HepG2 (cell line): ENCODE results near the gene MYO1E. TPM values are rescaled to one million over a fixed set of nuclear protein-coding genes. Genes with fewer than 3 reads are reported as not detected.
A peak's percentile ranks its signal among the peaks of the same experiment; 100 is the strongest.

Source experiments
- ATAC-seq: fragments of 200-7000 bp; cut with Tn5 transposase; 3 replicates; pipeline ENCODE4 v1.9.1; 2020; ENCODE audit warnings: mild to moderate bottlenecking, moderate library complexity
- BruUV-seq: library from RNA; stranded (reverse); fragments of 400-500 nt; replicated peaks from 2 replicates; lab custom pipeline; 2021; lab: Mats Ljungman, UMichigan
- CTCF ChIA-PET: fragments of 300-600 bp; formaldehyde crosslinking; extraction: SDS; loops from one replicate; lab custom pipeline; 2021; ENCODE audit warnings: low total read pairs, inconsistent platforms, low intra/inter-chr PET ratio; lab: Yijun Ruan, JAX
- POLR2A ChIA-PET: fragments of 350-600 bp; sonication (Branson Sonifier 250); formaldehyde crosslinking; loops from one replicate; lab custom pipeline; 2020; ENCODE audit warnings: antibody characterized with exemption, inconsistent platforms; lab: Yijun Ruan, JAX
- DNase-seq: peaks from one replicate; pipeline ENCODE4 v3.0.0-alpha.2; 2015; ENCODE audit warnings: low spot score
- FAIRE-seq: peaks from 3 replicates; lab custom pipeline; 2011; peaks lifted over from hg19 to GRCh38; lab: Jason Lieb, UNC
- H2AFZ ChIP-seq: one replicate; pipeline ENCODE4 v1.6.1; 2011; ENCODE audit warnings: low read length, inconsistent platforms
- H3K27ac ChIP-seq: fragments of 300-600 bp; 3 replicates; pipeline ENCODE4 v1.8.0; 2011; ENCODE audit warnings: mixed run types, mild to moderate bottlenecking, mixed read lengths, low read length, inconsistent platforms; ENCODE audit not compliant: insufficient read depth; ENCODE audit errors: extremely low read length
- H3K27me3 ChIP-seq, 2 experiments: fragments of 200-600 bp in 1 of 2; 2 replicates in 1 of 2; 3 replicates in 1 of 2; pipeline versions ENCODE4 v1.6.0 to v1.8.0; 2011; ENCODE audit warnings: low read length in 2 of 2, mild to moderate bottlenecking in 2 of 2, moderate library complexity in 2 of 2, inconsistent platforms in 1 of 2; ENCODE audit not compliant: insufficient read depth in 2 of 2, control insufficient read depth in 1 of 2
- H3K36me3 ChIP-seq, 2 experiments: fragments of 200-600 bp in 1 of 2; replicated peaks in 1 of 2; 2 replicates in 1 of 2; 3 replicates in 1 of 2; pipeline versions ENCODE4 v1.5.1 to v1.8.0; 2011; ENCODE audit warnings: low read length in 2 of 2, inconsistent platforms in 1 of 2; ENCODE audit not compliant: insufficient read depth in 2 of 2, control insufficient read depth in 1 of 2
- H3K4me1 ChIP-seq: 2 replicates; pipeline ENCODE4 v1.5.1; 2012; ENCODE audit warnings: low read length, inconsistent platforms; ENCODE audit not compliant: insufficient read depth
- H3K4me2 ChIP-seq: 2 replicates; pipeline ENCODE4 v1.6.0; 2011; ENCODE audit warnings: low read depth, low read length, inconsistent platforms
- H3K4me3 ChIP-seq, 3 experiments: fragments of 200-600 bp in 1 of 3; sonication (generic), shearing (Covaris generic) in 1 of 3; replicated peaks in 1 of 3; 2 replicates each; pipeline ENCODE4 v1.5.1; 2011 to 2016; ENCODE audit warnings: low read length in 3 of 3, inconsistent platforms in 2 of 3, low read depth in 2 of 3, mild to moderate bottlenecking in 2 of 3, control low read depth in 1 of 3, mixed read lengths in 1 of 3; ENCODE audit not compliant: insufficient read depth in 1 of 3
- H3K79me2 ChIP-seq: one replicate; pipeline ENCODE4 v1.6.1; 2011; ENCODE audit warnings: low read length, inconsistent platforms; ENCODE audit not compliant: insufficient read depth
- H3K9ac ChIP-seq: 2 replicates; pipeline ENCODE4 v1.6.0; 2011; ENCODE audit warnings: mild to moderate bottlenecking, low read depth, low read length, inconsistent platforms; ENCODE audit not compliant: insufficient read depth
- H3K9me3 ChIP-seq: 2 replicates; pipeline ENCODE4 v1.5.1; 2012; ENCODE audit warnings: mild to moderate bottlenecking, low read length
- H4K20me1 ChIP-seq: 2 replicates; pipeline ENCODE4 v1.6.0; 2011; ENCODE audit warnings: inconsistent platforms, mild to moderate bottlenecking, low read length, moderate library complexity; ENCODE audit not compliant: insufficient read depth
- AGO1 ChIP-seq: fragments of 200-400 bp; formaldehyde crosslinking; IDR thresholded peaks from 2 replicates; pipeline ENCODE4 v1.6.1; 2017; ENCODE audit warnings: mild to moderate bottlenecking, low read depth, low read length, moderate library complexity; ENCODE audit not compliant: poor library complexity, severe bottlenecking
- CENPT ChIP-seq: sonication (generic); formaldehyde crosslinking; IDR thresholded peaks from 2 replicates; pipeline ENCODE4 v1.8.0; 2022; ENCODE audit warnings: low read depth, mild to moderate bottlenecking, moderate library complexity, missing genetic modification reagents
- CREB1 ChIP-seq, 2 experiments: fragments of 450-650 bp in 1 of 2; IDR thresholded peaks; 2 replicates each; pipeline ENCODE4 v1.6.1; 2016 to 2017; ENCODE audit warnings: control low read depth in 1 of 2, mild to moderate bottlenecking in 1 of 2, missing compliant biosample characterization in 1 of 2, missing genetic modification characterization in 1 of 2
- GMEB1 ChIP-seq: sonication (generic); formaldehyde crosslinking; IDR thresholded peaks from 2 replicates; pipeline ENCODE4 v1.5.1; 2020; ENCODE audit warnings: missing genetic modification reagents, mild to moderate bottlenecking, borderline replicate concordance
- HMGXB3 ChIP-seq: sonication (generic); formaldehyde crosslinking; IDR thresholded peaks from 2 replicates; pipeline ENCODE4 v1.4.0; 2020; ENCODE audit warnings: missing genetic modification reagents, borderline replicate concordance
- PRPF4 ChIP-seq: fragments of 200-400 bp; formaldehyde crosslinking; IDR thresholded peaks from 2 replicates; pipeline ENCODE4 v1.6.1; 2016; ENCODE audit warnings: low read length, low read depth; ENCODE audit not compliant: poor library complexity, severe bottlenecking
- ZC3H4 ChIP-seq: sonication (generic); formaldehyde crosslinking; IDR thresholded peaks from 2 replicates; pipeline ENCODE4 v1.4.0; 2020; ENCODE audit warnings: missing genetic modification reagents, borderline replicate concordance
- ZNF567 ChIP-seq: sonication (generic); formaldehyde crosslinking; IDR thresholded peaks from 2 replicates; pipeline ENCODE4 v1.8.1; 2023; ENCODE audit warnings: mild to moderate bottlenecking, missing genetic modification reagents, borderline replicate concordance
- ZNF589 ChIP-seq: sonication (generic); formaldehyde crosslinking; conservative IDR thresholded peaks from 2 replicates; pipeline ENCODE4 v1.8.0; 2022; ENCODE audit warnings: mild to moderate bottlenecking, moderate library complexity, missing genetic modification reagents
- ZNF740 ChIP-seq: sonication (generic); formaldehyde crosslinking; IDR thresholded peaks from 2 replicates; pipeline ENCODE4 v1.4.0; 2020; ENCODE audit warnings: missing genetic modification reagents
- ZNF891 ChIP-seq: sonication (generic); formaldehyde crosslinking; IDR thresholded peaks from 2 replicates; pipeline ENCODE4 v1.5.0; 2020; ENCODE audit warnings: mild to moderate bottlenecking, missing genetic modification reagents
- WGBS: methylation state at CpG from one replicate; pipeline ENCODE4 v1.1.6; 2017; ENCODE audit warnings: low lambda C conversion rate; 5-methylcytosine and 5-hydroxymethylcytosine counted together
- in situ Hi-C: cut with HindIII; loops from 2 replicates; pipeline ENCODE4 v1.10.0; 2017; ENCODE audit warnings: low pct_unique_long_range_greater_than_20kb; ENCODE audit not compliant: extremely low pct_ligation_motif_present
- intact Hi-C: fragments of 100-400 bp; cut with micrococcal nuclease; formaldehyde crosslinking; loops from one replicate; pipeline ENCODE4 v1.10.0; 2022; ENCODE audit not compliant: unreplicated experiment
- polyA plus RNA-seq, 8 experiments: library from polyadenylated mRNA; depleted of rRNA in 3 of 8; stranded (reverse) in 7 of 8; unstranded in 1 of 8; fragments of >200 nt; fragmentation: Illumina TruSeq in 4 of 8; extraction: Trizol in 4 of 8; gene quantifications; 2 replicates each; pipeline versions ENCODE4 v1.2.1 to v1.2.3, GENCODE V29; 2011 to 2016; ENCODE audit warnings: low read depth in 4 of 8, missing spikeins in 1 of 8, mixed read lengths in 1 of 8; ENCODE audit not compliant: insufficient read depth in 1 of 8
- total RNA-seq, 5 experiments: library from RNA; depleted of rRNA; stranded (reverse); fragments of >200 nt; fragmentation: Illumina TruSeq; extraction: Trizol; gene quantifications; 2 replicates each; pipeline ENCODE4 v1.2.3, GENCODE V29; 2016; ENCODE audit warnings: low read depth in 1 of 5

The MYO1E gene
- total and polyA plus RNA-seq, 2 of the 13 experiments (the other 11 are each of a cell fraction or from before 2014, with no cell fraction given): 15.7 to 25.1 TPM

GRCh38 chr15:59340325-59340724 is 32.3 kb downstream of the MYO1E start:
- Histone ChIP-seq H3K27me3 (no peaks in the 10 kb centered on the region), H4K20me1 (no peaks in the 10 kb centered on the region)
- WGBS: 86% methylated on average over 5 of the region's 5 CpGs
- in situ Hi-C loops: no loop called here
- no peak for TF ChIP-seq PRPF4
- peak; percentile 45; the same call in 1 of the 2 replicates for TF ChIP-seq CREB1 (IDR thresholded peaks at IDR 0.05)
- TF ChIP-seq CREB1 (CRISPR knock-in tag; IDR thresholded peaks at IDR 0.05): no peak
- TF ChIP-seq, all 625 proteins: peak for 1
- ChIA-PET POLR2A (no interaction called here), CTCF (no interaction called here)
- Histone ChIP-seq H3K9me3 (no peaks in the 10 kb centered on the region), H3K4me1 (peaks cover 38% of the 10 kb centered on the region), H3K27ac (no peak overlapping the region), H3K4me3 (no peak overlapping the region), H3K79me2 (no peaks in the 10 kb centered on the region), H3K9ac (no peak overlapping the region), H2AFZ (no peak overlapping the region), H3K36me3 (no peaks in the 10 kb centered on the region), H3K4me2 (no peak overlapping the region)
- no TSS peak for BruUV-seq
- intact Hi-C loops: no loop called here
- ATAC-seq (no peak), DNase-seq (no peak), FAIRE-seq (no peak)

GRCh38 chr15:59339252-59339672 is 33.4 kb downstream of the MYO1E start:
- H3K27ac ChIP-seq: peak overlapping the region; percentile 42
- no peaks in the 10 kb centered on the region for H3K27me3 ChIP-seq
- H3K9me3 ChIP-seq: no peaks in the 10 kb centered on the region
- H3K9ac ChIP-seq: no peak overlapping the region
- in situ Hi-C loops: no loop called here
- H3K79me2 ChIP-seq: no peaks in the 10 kb centered on the region
- peaks cover 49% of the 10 kb centered on the region for H3K4me1 ChIP-seq
- no peak overlapping the region for H3K4me3 ChIP-seq
- POLR2A ChIA-PET: interaction anchor here (1.2 kb wide), 1 partner anchor 34 kb away, joined by 7 read pairs; the partner anchor contains the start of gene MYO1E
- H3K4me2 ChIP-seq: peak overlapping the region; percentile 44
- H3K36me3 ChIP-seq: no peaks in the 10 kb centered on the region
- peak; percentile 90 for FAIRE-seq
- BruUV-seq: no TSS peak
- H4K20me1 ChIP-seq: no peaks in the 10 kb centered on the region
- intact Hi-C loops: loop anchor here (5.0 kb wide), 1 partner anchor 33 kb away; the partner anchor contains the start of gene MYO1E
- CTCF ChIA-PET: no interaction called here
- peak; percentile 90 for DNase-seq
- peak; percentile 97 for ATAC-seq
- H2AFZ ChIP-seq: no peak overlapping the region
- WGBS: 3% methylated on average over 3 of the region's 3 CpGs
- TF ChIP-seq ZNF567 (CRISPR knock-in tag) (no peak), HMGXB3 (CRISPR knock-in tag) (no peak), ZNF740 (no peak), GMEB1 (CRISPR knock-in tag) (no peak), CENPT (no peak), AGO1 (no peak), ZC3H4 (CRISPR knock-in tag) (no peak), ZNF589 (CRISPR knock-in tag) (no peak), ZNF891 (CRISPR knock-in tag) (no peak)
